ENCODE measurements around the gene RAD21L1. TPM values are rescaled to one million over a fixed set of nuclear protein-coding genes. Genes with fewer than 3 reads are reported as not detected.

RAD21L1 gene
- total and polyA plus RNA-seq, 4 donors, result not detected

DNA sequence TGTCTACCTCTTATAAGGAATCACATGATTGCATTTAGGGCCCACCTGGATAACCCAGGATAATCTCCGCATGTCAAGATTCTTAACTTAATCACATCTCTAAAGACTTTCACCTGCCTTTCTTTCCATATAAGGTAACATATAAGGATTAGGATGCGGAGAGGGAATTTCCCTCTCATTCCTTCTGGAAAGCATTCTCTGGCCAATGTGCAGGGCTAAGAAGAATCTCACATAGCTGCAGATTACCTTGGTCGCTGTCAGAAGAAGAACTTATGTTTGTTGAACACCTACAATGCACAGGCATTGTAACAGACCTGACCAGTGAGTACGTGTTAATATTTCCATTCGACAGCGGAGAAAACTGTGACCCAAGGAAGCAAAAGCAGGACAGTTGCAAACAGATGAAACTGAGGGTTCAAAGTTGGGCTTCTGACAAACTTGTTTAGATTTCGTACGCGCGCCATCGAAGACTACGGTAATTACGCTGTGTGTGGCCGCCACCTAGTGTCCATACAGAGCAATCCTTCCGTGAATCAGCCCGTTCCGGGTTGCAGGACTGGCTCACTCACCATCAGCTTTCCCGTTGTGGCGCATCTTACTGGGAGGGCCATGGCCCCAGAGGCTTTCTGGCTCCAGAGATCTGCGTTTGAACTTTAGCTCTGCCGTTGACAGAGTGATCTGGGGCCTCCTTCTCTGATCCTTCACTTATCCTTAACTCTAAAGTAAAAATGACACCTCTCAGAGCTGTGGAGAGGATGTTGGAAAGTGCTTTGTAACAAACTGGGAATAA lies 13.0 kb upstream of the RAD21L1 start:
- no peaks in the 10 kb centered on the region for H3K27me3 ChIP-seq (ENCODE audit: control insufficient read depth in 4 of 4, insufficient read depth in 4 of 4, low read length in 3 of 4)
- peak; percentile 75 for DNase-seq (ENCODE audit: low spot score)
- no peak overlapping the region for H3K27ac ChIP-seq (ENCODE audit: low read depth in 1 of 2, low read length in 2 of 2)
- H3K4me1 ChIP-seq (ENCODE audit: control insufficient read depth in 4 of 4, insufficient read depth in 4 of 4, low read length in 3 of 4), result no peaks in the 10 kb centered on the region
- H3K4me3 ChIP-seq (ENCODE audit: low read depth in 1 of 3, low read length in 3 of 3), result no peak overlapping the region
- H3K36me3 ChIP-seq (ENCODE audit: control insufficient read depth in 4 of 4, insufficient read depth in 3 of 4, low read depth in 1 of 4, low read length in 3 of 4), result no peaks in the 10 kb centered on the region
- no peaks in the 10 kb centered on the region for H3K9me3 ChIP-seq (ENCODE audit: control insufficient read depth in 4 of 4, low read length in 3 of 4)
- 14% methylated on average over 21 of the region's 21 CpGs for WGBS
- TF ChIP-seq, protein P1, sequence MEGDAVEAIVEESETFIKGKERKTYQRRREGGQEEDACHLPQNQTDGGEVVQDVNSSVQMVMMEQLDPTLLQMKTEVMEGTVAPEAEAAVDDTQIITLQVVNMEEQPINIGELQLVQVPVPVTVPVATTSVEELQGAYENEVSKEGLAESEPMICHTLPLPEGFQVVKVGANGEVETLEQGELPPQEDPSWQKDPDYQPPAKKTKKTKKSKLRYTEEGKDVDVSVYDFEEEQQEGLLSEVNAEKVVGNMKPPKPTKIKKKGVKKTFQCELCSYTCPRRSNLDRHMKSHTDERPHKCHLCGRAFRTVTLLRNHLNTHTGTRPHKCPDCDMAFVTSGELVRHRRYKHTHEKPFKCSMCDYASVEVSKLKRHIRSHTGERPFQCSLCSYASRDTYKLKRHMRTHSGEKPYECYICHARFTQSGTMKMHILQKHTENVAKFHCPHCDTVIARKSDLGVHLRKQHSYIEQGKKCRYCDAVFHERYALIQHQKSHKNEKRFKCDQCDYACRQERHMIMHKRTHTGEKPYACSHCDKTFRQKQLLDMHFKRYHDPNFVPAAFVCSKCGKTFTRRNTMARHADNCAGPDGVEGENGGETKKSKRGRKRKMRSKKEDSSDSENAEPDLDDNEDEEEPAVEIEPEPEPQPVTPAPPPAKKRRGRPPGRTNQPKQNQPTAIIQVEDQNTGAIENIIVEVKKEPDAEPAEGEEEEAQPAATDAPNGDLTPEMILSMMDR (IDR thresholded peaks at IDR 0.05; ENCODE audit: low read depth, low read length, missing input control), result peak; percentile 83
- TF ChIP-seq FOXA2 (IDR thresholded peaks at IDR 0.05) (no peak), JUND (IDR thresholded peaks at IDR 0.05) (no peak), RAD21 (IDR thresholded peaks at IDR 0.05) (peak; percentile 94 to 97), EGR1 (IDR thresholded peaks at IDR 0.05; ENCODE audit: low read depth in 2 of 2) (no peak)
- TF ChIP-seq, protein P2, sequence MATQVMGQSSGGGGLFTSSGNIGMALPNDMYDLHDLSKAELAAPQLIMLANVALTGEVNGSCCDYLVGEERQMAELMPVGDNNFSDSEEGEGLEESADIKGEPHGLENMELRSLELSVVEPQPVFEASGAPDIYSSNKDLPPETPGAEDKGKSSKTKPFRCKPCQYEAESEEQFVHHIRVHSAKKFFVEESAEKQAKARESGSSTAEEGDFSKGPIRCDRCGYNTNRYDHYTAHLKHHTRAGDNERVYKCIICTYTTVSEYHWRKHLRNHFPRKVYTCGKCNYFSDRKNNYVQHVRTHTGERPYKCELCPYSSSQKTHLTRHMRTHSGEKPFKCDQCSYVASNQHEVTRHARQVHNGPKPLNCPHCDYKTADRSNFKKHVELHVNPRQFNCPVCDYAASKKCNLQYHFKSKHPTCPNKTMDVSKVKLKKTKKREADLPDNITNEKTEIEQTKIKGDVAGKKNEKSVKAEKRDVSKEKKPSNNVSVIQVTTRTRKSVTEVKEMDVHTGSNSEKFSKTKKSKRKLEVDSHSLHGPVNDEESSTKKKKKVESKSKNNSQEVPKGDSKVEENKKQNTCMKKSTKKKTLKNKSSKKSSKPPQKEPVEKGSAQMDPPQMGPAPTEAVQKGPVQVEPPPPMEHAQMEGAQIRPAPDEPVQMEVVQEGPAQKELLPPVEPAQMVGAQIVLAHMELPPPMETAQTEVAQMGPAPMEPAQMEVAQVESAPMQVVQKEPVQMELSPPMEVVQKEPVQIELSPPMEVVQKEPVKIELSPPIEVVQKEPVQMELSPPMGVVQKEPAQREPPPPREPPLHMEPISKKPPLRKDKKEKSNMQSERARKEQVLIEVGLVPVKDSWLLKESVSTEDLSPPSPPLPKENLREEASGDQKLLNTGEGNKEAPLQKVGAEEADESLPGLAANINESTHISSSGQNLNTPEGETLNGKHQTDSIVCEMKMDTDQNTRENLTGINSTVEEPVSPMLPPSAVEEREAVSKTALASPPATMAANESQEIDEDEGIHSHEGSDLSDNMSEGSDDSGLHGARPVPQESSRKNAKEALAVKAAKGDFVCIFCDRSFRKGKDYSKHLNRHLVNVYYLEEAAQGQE (IDR thresholded peaks at IDR 0.05), result no peak
- no peak overlapping the region for H3K9ac ChIP-seq (ENCODE audit: low read depth in 1 of 2, low read length in 2 of 2)

DNA sequence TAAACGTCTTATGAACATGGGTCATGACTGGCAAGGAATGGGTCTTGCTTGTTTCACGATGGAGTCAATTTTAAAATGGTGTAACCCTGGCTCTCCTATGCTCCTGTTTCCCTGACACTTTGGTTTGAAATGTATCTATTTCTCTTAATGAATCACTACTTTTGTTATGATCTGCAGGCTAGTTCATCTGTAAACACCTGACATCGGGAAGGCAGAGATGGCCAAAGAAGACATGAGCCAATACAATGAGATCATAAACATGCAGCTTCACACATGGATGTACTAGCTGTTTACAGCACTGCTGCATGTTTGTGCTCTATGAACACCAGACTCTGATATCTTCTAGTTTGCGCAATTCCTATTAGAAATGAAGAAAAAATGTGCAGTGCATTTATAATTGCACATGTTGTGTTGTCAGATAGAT lies 11.0 kb upstream of the RAD21L1 start:
- TF ChIP-seq, protein P1 (IDR thresholded peaks at IDR 0.05; ENCODE audit: low read depth, low read length, missing input control), result no peak
- TF ChIP-seq, protein P3, sequence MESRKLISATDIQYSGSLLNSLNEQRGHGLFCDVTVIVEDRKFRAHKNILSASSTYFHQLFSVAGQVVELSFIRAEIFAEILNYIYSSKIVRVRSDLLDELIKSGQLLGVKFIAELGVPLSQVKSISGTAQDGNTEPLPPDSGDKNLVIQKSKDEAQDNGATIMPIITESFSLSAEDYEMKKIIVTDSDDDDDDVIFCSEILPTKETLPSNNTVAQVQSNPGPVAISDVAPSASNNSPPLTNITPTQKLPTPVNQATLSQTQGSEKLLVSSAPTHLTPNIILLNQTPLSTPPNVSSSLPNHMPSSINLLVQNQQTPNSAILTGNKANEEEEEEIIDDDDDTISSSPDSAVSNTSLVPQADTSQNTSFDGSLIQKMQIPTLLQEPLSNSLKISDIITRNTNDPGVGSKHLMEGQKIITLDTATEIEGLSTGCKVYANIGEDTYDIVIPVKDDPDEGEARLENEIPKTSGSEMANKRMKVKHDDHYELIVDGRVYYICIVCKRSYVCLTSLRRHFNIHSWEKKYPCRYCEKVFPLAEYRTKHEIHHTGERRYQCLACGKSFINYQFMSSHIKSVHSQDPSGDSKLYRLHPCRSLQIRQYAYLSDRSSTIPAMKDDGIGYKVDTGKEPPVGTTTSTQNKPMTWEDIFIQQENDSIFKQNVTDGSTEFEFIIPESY (IDR thresholded peaks at IDR 0.05), result no peak
- TF ChIP-seq FOXA1 (IDR thresholded peaks at IDR 0.05) (no peak), FOXA2 (IDR thresholded peaks at IDR 0.05) (no peak), GABPA (IDR thresholded peaks at IDR 0.05 in 1 of 2, conservative IDR thresholded peaks at IDR 0.05 in 1 of 2) (no peak), HNF4G (IDR thresholded peaks at IDR 0.05) (no peak), JUND (IDR thresholded peaks at IDR 0.05) (no peak), NR2F2 (IDR thresholded peaks at IDR 0.05) (no peak), EGR1 (IDR thresholded peaks at IDR 0.05; ENCODE audit: low read depth in 2 of 2) (no peak), RAD21 (IDR thresholded peaks at IDR 0.05) (no peak), YY1 (IDR thresholded peaks at IDR 0.05) (no peak), HNF4A (conservative IDR thresholded peaks at IDR 0.05) (no peak), SP1 (IDR thresholded peaks at IDR 0.05) (no peak), RXRA (IDR thresholded peaks at IDR 0.05) (no peak)
- TF ChIP-seq, protein P4, sequence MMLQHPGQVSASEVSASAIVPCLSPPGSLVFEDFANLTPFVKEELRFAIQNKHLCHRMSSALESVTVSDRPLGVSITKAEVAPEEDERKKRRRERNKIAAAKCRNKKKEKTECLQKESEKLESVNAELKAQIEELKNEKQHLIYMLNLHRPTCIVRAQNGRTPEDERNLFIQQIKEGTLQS (IDR thresholded peaks at IDR 0.05), result no peak
- TF ChIP-seq, protein P2 (IDR thresholded peaks at IDR 0.05), result no peak
- TF ChIP-seq, protein P5, sequence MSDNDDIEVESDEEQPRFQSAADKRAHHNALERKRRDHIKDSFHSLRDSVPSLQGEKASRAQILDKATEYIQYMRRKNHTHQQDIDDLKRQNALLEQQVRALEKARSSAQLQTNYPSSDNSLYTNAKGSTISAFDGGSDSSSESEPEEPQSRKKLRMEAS (IDR thresholded peaks at IDR 0.05), result no peak
- whole genome bisulfite sequencing, result 66% methylated on average over 4 of the region's 4 CpGs
- Histone ChIP-seq H3K4me1 (ENCODE audit: control insufficient read depth in 4 of 4, insufficient read depth in 4 of 4, low read length in 3 of 4) (no peaks in the 10 kb centered on the region), H3K27ac (ENCODE audit: low read depth in 1 of 2, low read length in 2 of 2) (no peak overlapping the region), H3K9ac (ENCODE audit: low read depth in 1 of 2, low read length in 2 of 2) (no peak overlapping the region), H3K36me3 (ENCODE audit: control insufficient read depth in 4 of 4, insufficient read depth in 3 of 4, low read depth in 1 of 4, low read length in 3 of 4) (no peaks in the 10 kb centered on the region), H3K4me3 (ENCODE audit: low read depth in 1 of 3, low read length in 3 of 3) (no peak overlapping the region), H3K9me3 (ENCODE audit: control insufficient read depth in 4 of 4, low read length in 3 of 4) (no peaks in the 10 kb centered on the region), H3K27me3 (ENCODE audit: control insufficient read depth in 4 of 4, insufficient read depth in 4 of 4, low read length in 3 of 4) (no peaks in the 10 kb centered on the region)
- DNase-seq (ENCODE audit: low spot score), result peak; percentile 21

All from liver (tissue), 9 donors.